Measurements from ENCODE around the gene GH2. TPM values are rescaled to one million over a fixed set of nuclear protein-coding genes. Genes with fewer than 3 reads are reported as not detected.

GH2 gene
- total and polyA plus RNA-seq, 2 experiments from 2014 or later = 0.59 to 2.3 TPM

GRCh38 chr17:63830278-63830677 lies 51.5 kb downstream of the GH2 start (continued):
- no peak for TF ChIP-seq REST (IDR thresholded peaks at IDR 0.05; ENCODE audit: unreplicated experiment)
- no peak for TF ChIP-seq ZNF114 (CRISPR knock-in tag; IDR thresholded peaks at IDR 0.05)
- no peak for TF ChIP-seq ZNF331 (CRISPR knock-in tag; IDR thresholded peaks at IDR 0.05; ENCODE audit: low read depth)
- no peak for TF ChIP-seq CTCF (conservative IDR thresholded peaks at IDR 0.05; ENCODE audit: low read depth in 2 of 2)
- TF ChIP-seq JUNB (IDR thresholded peaks at IDR 0.05; ENCODE audit: unreplicated experiment) = no peak

Small RNA genes within 50 kb of the gene (small RNA-seq; reads per million reads assigned to genes)
- gene AC040958.1 (ENCODE audit: low replicate concordance) (not detected), gene AC127029.1 (ENCODE audit: low replicate concordance) (not detected), gene GH1 (ENCODE audit: low replicate concordance) (not detected)

Other genes starting within 250 kb of the GH2 start
- 98.8 and 119 TPM in 2 replicates for gene LIMD2, start 181.8 kb downstream of the GH2 start, total RNA-seq (2014; rRNA removed; shearing (Covaris generic))
- 105 and 107 TPM in 2 replicates for gene LIMD2, start 181.8 kb downstream of the GH2 start, polyA plus RNA-seq (2016; fragmentation: Nextera tagmentation; extraction: Ambion mirVana)
- gene STRADA, start 140.1 kb downstream of the GH2 start, total RNA-seq (2014; rRNA removed; shearing (Covaris generic)) = 21.2 and 28.8 TPM in 2 replicates
- gene STRADA, start 140.1 kb downstream of the GH2 start, polyA plus RNA-seq (2016; fragmentation: Nextera tagmentation; extraction: Ambion mirVana) = 17.8 and 18.0 TPM in 2 replicates
- gene CCDC47, start 108.3 kb downstream of the GH2 start, total RNA-seq (2014; rRNA removed; shearing (Covaris generic)) = 56.4 and 61.9 TPM in 2 replicates
- 31.5 and 38.5 TPM in 2 replicates for gene CCDC47, start 108.3 kb downstream of the GH2 start, polyA plus RNA-seq (2016; fragmentation: Nextera tagmentation; extraction: Ambion mirVana)
- 101 TPM in 2 replicates for gene DDX42, start 107.8 kb downstream of the GH2 start, total RNA-seq (2014; rRNA removed; shearing (Covaris generic))
- 50.9 and 57.8 TPM in 2 replicates for gene DDX42, start 107.8 kb downstream of the GH2 start, polyA plus RNA-seq (2016; fragmentation: Nextera tagmentation; extraction: Ambion mirVana)
- gene PSMC5, start 54.5 kb downstream of the GH2 start, total RNA-seq (2014; rRNA removed; shearing (Covaris generic)) = 93.1 and 105 TPM in 2 replicates
- gene PSMC5, start 54.5 kb downstream of the GH2 start, polyA plus RNA-seq (2016; fragmentation: Nextera tagmentation; extraction: Ambion mirVana) = 186 and 199 TPM in 2 replicates
- 48.4 and 61.5 TPM in 2 replicates for gene FTSJ3, start 54.3 kb downstream of the GH2 start, total RNA-seq (2014; rRNA removed; shearing (Covaris generic))
- 28.1 and 29.2 TPM in 2 replicates for gene FTSJ3, start 54.3 kb downstream of the GH2 start, polyA plus RNA-seq (2016; fragmentation: Nextera tagmentation; extraction: Ambion mirVana)
- 121 and 133 TPM in 2 replicates for gene SMARCD2, start 39.3 kb downstream of the GH2 start, total RNA-seq (2014; rRNA removed; shearing (Covaris generic))
- gene SMARCD2, start 39.3 kb downstream of the GH2 start, polyA plus RNA-seq (2016; fragmentation: Nextera tagmentation; extraction: Ambion mirVana) = 34.9 and 36.4 TPM in 2 replicates
- gene CSH2, start 8.3 kb downstream of the GH2 start, total RNA-seq (2014; rRNA removed; shearing (Covaris generic)) = not detected in 2 replicates
- gene CSH2, start 8.3 kb downstream of the GH2 start, polyA plus RNA-seq (2016; fragmentation: Nextera tagmentation; extraction: Ambion mirVana) = 0.37 and 0.43 TPM in 2 replicates
- gene CSH1, start 14.6 kb upstream of the GH2 start, total RNA-seq (2014; rRNA removed; shearing (Covaris generic)) = not detected in 2 replicates
- 0.68 TPM in 1 of 2 replicates, not detected in the other for gene CSH1, start 14.6 kb upstream of the GH2 start, polyA plus RNA-seq (2016; fragmentation: Nextera tagmentation; extraction: Ambion mirVana)
- gene CSHL1, start 29.3 kb upstream of the GH2 start, total RNA-seq (2014; rRNA removed; shearing (Covaris generic)) = not detected in 2 replicates
- gene CSHL1, start 29.3 kb upstream of the GH2 start, polyA plus RNA-seq (2016; fragmentation: Nextera tagmentation; extraction: Ambion mirVana) = 0.44 TPM in 1 of 2 replicates, not detected in the other
- gene GH1, start 36.9 kb upstream of the GH2 start, total RNA-seq (2014; rRNA removed; shearing (Covaris generic)) = not detected in 2 replicates
- gene GH1, start 36.9 kb upstream of the GH2 start, polyA plus RNA-seq (2016; fragmentation: Nextera tagmentation; extraction: Ambion mirVana) = 0.57 TPM in 1 of 2 replicates, not detected in the other
- gene CD79B, start 50.4 kb upstream of the GH2 start, total RNA-seq (2014; rRNA removed; shearing (Covaris generic)) = 1.3 and 3.0 TPM in 2 replicates
- gene CD79B, start 50.4 kb upstream of the GH2 start, polyA plus RNA-seq (2016; fragmentation: Nextera tagmentation; extraction: Ambion mirVana) = 1.5 and 2.5 TPM in 2 replicates
- 7.9 and 8.5 TPM in 2 replicates for gene SCN4A, start 91.0 kb upstream of the GH2 start, total RNA-seq (2014; rRNA removed; shearing (Covaris generic))
- gene SCN4A, start 91.0 kb upstream of the GH2 start, polyA plus RNA-seq (2016; fragmentation: Nextera tagmentation; extraction: Ambion mirVana) = 2.3 and 2.5 TPM in 2 replicates
- 0.74 and 1.3 TPM in 2 replicates for gene PRR29, start 116.4 kb upstream of the GH2 start, total RNA-seq (2014; rRNA removed; shearing (Covaris generic))
- 0.24 and 0.66 TPM in 2 replicates for gene PRR29, start 116.4 kb upstream of the GH2 start, polyA plus RNA-seq (2016; fragmentation: Nextera tagmentation; extraction: Ambion mirVana)
- gene ICAM2, start 138.7 kb upstream of the GH2 start, total RNA-seq (2014; rRNA removed; shearing (Covaris generic)) = 0.31 and 0.58 TPM in 2 replicates
- 0.57 and 0.86 TPM in 2 replicates for gene ICAM2, start 138.7 kb upstream of the GH2 start, polyA plus RNA-seq (2016; fragmentation: Nextera tagmentation; extraction: Ambion mirVana)
- gene ERN1, start 248.2 kb upstream of the GH2 start, total RNA-seq (2014; rRNA removed; shearing (Covaris generic)) = 4.1 and 5.9 TPM in 2 replicates
- 4.2 and 7.5 TPM in 2 replicates for gene ERN1, start 248.2 kb upstream of the GH2 start, polyA plus RNA-seq (2016; fragmentation: Nextera tagmentation; extraction: Ambion mirVana)

Data from GM23338 (cell line).